Measurements from ENCODE around the gene ARFGAP1.

The ARFGAP1 gene

GRCh38 chr20:63255931-63256704 is 16.5 kb upstream of the ARFGAP1 start:
- intact Hi-C loops (cut with DNase I) = no loop called here
- DNase-seq = no peak

GRCh38 chr20:63256954-63257353 is 15.7 kb upstream of the ARFGAP1 start:
- intact Hi-C loops (cut with DNase I) = no loop called here
- DNase-seq = no peak

GRCh38 chr20:63257629-63258028 is 15.0 kb upstream of the ARFGAP1 start:
- DNase-seq = no peak
- intact Hi-C loops (cut with DNase I) = no loop called here

DNA sequence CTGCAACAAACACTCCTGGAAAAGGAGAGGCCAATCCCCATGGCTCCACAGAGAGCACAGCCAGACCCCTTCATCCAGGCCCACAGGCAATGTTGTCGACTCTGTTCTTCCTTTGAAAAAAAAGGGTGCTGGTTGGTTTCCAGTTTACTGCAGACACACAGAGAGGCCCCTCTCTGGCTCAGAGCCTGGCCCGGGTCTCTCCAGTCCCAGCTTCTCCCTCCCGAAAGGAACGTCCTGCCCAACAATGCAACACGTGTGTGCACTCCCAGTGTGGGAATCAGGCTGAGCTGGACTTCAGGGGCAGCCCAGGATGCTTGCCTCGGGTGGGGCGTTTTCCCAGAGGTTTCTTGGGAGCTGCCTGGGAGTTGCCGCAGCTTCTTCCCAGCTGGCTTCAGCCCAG is 13.8 kb upstream of the ARFGAP1 start:
- intact Hi-C loops (cut with DNase I) = no loop called here
- DNase-seq = no peak

DNA sequence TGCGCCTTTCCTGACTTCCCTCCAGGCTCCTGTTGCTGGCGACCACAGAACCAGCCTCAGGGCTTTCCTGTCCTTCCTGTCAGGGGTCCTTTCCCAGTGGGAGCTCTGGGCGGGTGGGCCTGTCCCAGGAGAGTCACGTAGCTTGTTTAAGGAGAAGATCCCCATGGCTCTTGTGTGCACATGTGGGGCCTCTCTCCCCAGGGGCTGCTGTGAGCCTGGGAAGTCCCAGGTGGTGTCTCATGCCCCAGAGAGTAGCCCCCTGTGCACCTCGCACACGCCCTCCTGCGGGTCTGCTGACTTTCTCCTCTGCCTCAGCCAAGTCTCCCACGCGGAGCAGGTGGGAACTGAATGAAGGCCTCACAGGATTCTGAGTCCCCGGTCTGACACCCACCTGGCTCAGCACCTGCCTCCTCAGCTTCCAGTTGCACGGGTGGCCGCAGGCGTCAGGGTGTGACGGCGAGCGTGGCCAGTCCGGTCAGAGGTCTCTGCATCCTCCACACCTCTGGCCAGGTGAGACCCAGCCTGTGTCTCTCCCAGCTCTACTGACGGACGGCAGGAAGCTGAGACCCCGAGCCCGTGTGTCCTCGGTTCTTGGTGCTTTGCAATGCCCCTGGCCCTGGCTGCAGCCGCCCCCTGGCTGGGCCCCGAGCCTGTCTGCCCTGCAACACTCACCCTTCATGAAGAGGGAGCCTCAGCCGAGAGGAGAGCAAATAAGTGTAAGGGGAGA is 12.7 kb upstream of the ARFGAP1 start:
- intact Hi-C loops (cut with DNase I) = no loop called here
- DNase-seq = no peak

- intact Hi-C loops (cut with DNase I) = no loop called here
- no peak for DNase-seq
Observed at GRCh38 chr20:63260521-63260920, 12.1 kb upstream of the ARFGAP1 start.

DNA sequence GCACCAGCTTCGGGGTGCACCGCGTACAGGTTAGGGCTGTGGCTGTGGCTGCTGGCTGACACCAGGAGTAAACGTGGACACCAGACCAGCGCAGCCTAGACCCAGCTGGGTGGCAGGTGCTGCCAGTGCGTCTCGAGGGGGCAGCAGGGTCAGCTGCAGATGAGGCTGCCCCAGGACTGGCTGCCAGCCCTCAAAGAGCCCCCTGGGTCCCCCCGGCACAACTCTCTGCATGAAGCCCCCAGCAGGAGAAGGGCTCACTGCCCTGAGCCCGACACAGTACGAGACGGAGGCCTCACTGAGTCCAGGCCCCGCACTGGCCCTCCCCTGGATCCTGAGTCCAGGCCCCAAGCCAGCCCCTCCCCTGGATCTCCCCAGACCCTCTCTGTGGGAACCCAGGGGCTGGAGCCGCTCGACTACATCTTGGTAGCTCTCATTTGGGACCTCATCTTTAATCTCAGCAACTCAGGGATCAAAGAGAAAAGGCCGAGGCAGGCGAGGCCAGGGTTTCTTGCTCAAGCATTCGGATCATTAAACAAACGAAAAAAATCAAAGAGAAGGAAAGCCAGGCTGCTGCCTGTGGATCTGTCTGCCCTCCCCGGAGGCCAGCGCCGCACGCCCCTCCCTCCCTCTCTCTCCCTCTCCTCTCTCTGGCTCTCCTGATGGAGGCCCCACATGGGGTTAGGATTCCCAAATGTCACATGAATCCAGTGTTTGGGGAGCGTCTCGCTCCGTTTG is 11.4 kb upstream of the ARFGAP1 start:
- DNase-seq = peak in 1 of 42 donors; percentile 42

DNA sequence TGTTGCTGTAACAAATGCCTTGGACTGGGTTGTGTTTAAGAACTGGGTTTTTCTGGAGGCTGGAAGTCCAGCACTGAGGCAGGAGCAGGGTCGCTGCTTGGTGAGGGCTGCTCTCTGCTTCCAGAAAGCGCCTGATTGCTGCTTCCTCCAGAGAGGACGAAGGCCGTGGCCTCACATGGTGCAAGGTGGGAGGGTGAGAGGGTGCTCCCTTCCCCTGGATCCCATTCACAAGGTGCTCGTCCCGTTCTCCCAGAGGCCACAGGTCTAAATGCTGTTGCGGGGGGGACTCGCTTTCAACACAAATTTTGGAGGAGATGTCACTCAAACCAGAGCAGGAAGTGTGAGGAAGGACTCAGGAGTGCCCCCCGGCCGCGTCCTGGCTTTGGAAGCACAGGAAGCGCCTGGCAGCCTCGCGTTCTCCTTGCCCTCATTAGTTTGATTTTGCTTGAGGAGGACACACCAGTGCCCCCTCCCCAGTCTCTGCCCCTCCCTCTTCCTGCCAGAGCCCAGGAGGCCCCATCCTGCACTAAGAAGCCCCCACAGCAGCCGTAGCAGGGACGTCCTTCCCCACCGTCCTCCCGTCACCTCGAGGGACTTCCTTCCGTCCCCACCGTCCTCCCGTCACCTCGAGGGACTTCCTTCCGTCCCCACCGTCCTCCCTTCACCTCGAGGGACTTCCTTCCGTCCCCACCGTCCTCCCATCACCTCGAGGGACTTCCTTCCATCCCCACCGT is 10.7 kb upstream of the ARFGAP1 start:
- intact Hi-C loops (cut with DNase I) = no loop called here
- no peak for DNase-seq

More for the DNA sequence above, 11.4 kb upstream of the ARFGAP1 start:
- intact Hi-C loops (cut with DNase I) = no loop called here

- no peak for DNase-seq
- intact Hi-C loops (cut with DNase I) = no loop called here
Observed at GRCh38 chr20:63262836-63263235, 9.8 kb upstream of the ARFGAP1 start.

DNA sequence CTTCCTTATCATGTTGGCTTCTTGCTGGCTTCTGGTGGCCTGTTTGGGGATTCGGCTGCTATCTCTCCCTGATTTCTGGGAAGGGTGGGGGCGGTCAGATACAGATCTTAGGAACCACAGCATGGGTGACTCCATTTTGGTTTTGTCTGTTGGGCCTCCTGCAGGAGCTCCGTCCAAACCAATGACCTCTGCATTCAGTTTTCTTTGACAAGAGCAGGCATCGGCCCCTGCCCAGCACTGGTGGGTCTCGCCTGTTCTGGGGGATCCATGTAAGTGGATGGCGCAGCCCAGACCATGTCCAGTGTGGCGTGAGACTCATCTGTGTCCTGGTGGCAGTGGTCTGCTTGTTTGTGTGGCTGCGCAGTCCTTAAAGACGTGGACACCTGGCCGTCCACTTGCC is 8.6 kb upstream of the ARFGAP1 start:
- intact Hi-C loops (cut with DNase I) = no loop called here

DNA sequence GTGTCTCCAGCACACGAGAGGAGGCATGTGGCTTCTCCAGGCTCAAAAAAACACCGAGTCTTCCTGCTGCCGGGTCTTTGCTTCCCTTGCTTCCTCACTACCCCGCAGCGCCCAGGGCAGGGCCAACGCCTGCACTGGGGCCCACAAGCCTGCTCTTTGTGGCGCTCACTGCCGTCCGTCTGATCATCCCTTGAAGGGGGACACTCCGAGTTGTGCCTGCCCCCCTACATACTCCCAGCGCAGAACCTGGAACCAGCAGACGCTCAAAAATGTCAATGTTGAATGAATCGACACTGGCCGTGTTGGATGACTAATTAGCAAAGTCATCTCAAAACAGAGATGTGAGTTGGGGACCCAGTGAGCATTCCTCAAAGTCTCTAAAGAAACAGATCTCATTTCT is 8.1 kb upstream of the ARFGAP1 start:
- intact Hi-C loops (cut with DNase I) = no loop called here
- peak in 9 of 42 donors; percentile 13 to 65 (median 45) for DNase-seq

More for the DNA sequence above, 8.6 kb upstream of the ARFGAP1 start:
- no peak for DNase-seq

DNA sequence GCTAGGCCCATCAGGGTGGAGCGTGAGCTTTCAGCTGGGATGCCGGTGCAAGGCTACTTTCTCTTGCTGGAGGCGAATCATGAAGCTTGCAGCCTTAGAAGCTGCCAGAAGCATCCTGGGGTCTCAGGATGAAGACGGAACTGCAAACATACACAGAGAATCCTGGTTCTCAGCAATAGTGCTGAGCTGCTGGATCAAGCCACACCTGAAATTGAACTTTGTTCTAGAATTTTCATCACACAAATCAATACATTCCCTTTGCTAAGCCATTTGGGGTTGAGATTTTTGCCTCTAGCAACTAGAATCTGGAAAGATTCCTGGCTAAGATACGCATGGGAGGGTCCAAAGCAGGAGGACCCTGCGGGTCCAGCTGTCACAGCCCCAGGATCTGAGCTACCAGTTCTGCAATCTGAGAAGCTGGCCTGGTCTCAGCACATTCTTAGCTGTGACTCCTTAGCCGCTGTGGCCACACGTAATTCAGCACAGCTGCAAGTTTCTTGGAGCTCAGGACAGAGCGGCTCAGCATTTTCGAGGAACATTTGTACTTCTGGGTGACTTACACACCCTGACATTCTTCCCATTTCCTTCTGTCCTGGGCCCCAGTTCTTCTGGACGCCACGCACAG is 6.6 kb upstream of the ARFGAP1 start:
- no peak for DNase-seq
- intact Hi-C loops (cut with DNase I) = no loop called here

GRCh38 chr20:63267691-63268090 is 4.9 kb upstream of the ARFGAP1 start:
- intact Hi-C loops (cut with DNase I) = no loop called here
- DNase-seq = no peak

- DNase-seq = no peak
- intact Hi-C loops (cut with DNase I) = no loop called here
Observed at GRCh38 chr20:63268256-63268655, 4.4 kb upstream of the ARFGAP1 start.

GRCh38 chr20:63268671-63269439 is 3.8 kb upstream of the ARFGAP1 start:
- intact Hi-C loops (cut with DNase I) = no loop called here
- DNase-seq = peak in 38 of 42 donors; percentile 16 to 85 (median 52)

GRCh38 chr20:63269724-63270123 is 2.9 kb upstream of the ARFGAP1 start:
- no peak for DNase-seq
- intact Hi-C loops (cut with DNase I) = no loop called here

GRCh38 chr20:63270606-63271325 is 1.8 kb upstream of the ARFGAP1 start:
- DNase-seq = no peak
- intact Hi-C loops (cut with DNase I) = no loop called here
